Spleen (tissue), 11 donors: ENCODE data around the gene FUT8. TPM values are rescaled to one million over a fixed set of nuclear protein-coding genes. Genes with fewer than 3 reads are reported as not detected.
"Not testable (repeated sequence)": the region's sequence is repeated elsewhere in the genome, so short reads cannot be mapped to it uniquely, and the experiment has no call there.

Experiments used
- DNase-seq: peaks from one replicate; pipeline ENCODE4 v3.0.0-alpha.2; 2020
- H3K27ac ChIP-seq, 8 donors: fragments of 200-600 bp; sonication (generic) in 7 of 8; 1 replicate in 4 of 8; 2 replicates in 4 of 8; pipeline versions ENCODE4 v1.5.0 to v1.8.0; 2016 to 2021; ENCODE audit warnings: inconsistent platforms in 4 of 8, mild to moderate bottlenecking in 4 of 8, moderate library complexity in 1 of 8
- H3K27me3 ChIP-seq, 7 donors: fragments of 200-600 bp; sonication (generic) in 6 of 7; replicated peaks in 1 of 7; 1 replicate in 4 of 7; 2 replicates in 3 of 7; pipeline versions ENCODE4 v1.5.0 to v1.8.0; 2016 to 2021; ENCODE audit warnings: inconsistent platforms in 3 of 7, mild to moderate bottlenecking in 1 of 7
- H3K36me3 ChIP-seq, 6 donors: fragments of 200-600 bp; sonication (generic) in 5 of 6; 1 replicate in 4 of 6; 2 replicates in 2 of 6; pipeline versions ENCODE4 v1.5.0 to v1.8.0; 2016 to 2021; ENCODE audit warnings: inconsistent platforms in 2 of 6
- H3K4me1 ChIP-seq, 6 donors: fragments of 200-600 bp; sonication (generic) in 5 of 6; 1 replicate in 3 of 6; 2 replicates in 3 of 6; pipeline versions ENCODE4 v1.5.0 to v1.8.0; 2016 to 2021; ENCODE audit warnings: inconsistent platforms in 3 of 6
- H3K4me3 ChIP-seq, 8 donors: fragments of 200-600 bp; sonication (generic) in 7 of 8; 1 replicate in 4 of 8; 2 replicates in 4 of 8; pipeline versions ENCODE4 v1.5.0 to v1.8.0; 2016 to 2021; ENCODE audit warnings: inconsistent platforms in 4 of 8, mild to moderate bottlenecking in 4 of 8, moderate library complexity in 2 of 8
- H3K9me3 ChIP-seq, 8 donors: fragments of 200-600 bp; sonication (generic) in 7 of 8; 1 replicate in 4 of 8; 2 replicates in 4 of 8; pipeline versions ENCODE4 v1.5.0 to v1.8.0; 2016 to 2021; ENCODE audit warnings: inconsistent platforms in 4 of 8
- CTCF ChIP-seq, 11 experiments: fragments of 200-600 bp in 7 of 11; fragments of 450-650 bp in 4 of 11; sonication (generic) in 4 of 11; IDR thresholded peaks in 8 of 11; conservative IDR thresholded peaks in 3 of 11; 1 replicate in 7 of 11; 2 replicates in 4 of 11; pipeline versions ENCODE4 v1.4.0 to v1.8.0; 2016 to 2021; ENCODE audit warnings: antibody characterized with exemption in 11 of 11, inconsistent platforms in 4 of 11, mild to moderate bottlenecking in 1 of 11
- POLR2A ChIP-seq, 3 donors: fragments of 450-650 bp; IDR thresholded peaks; one replicate each; pipeline ENCODE4 v1.5.1; 2017; ENCODE audit warnings: antibody characterized with exemption in 3 of 3, mild to moderate bottlenecking in 1 of 3
- POLR2AphosphoS5 ChIP-seq, 3 donors: sonication (generic); formaldehyde crosslinking; IDR thresholded peaks; one replicate each; pipeline ENCODE4 v1.5.1; 2017; ENCODE audit warnings: antibody characterized with exemption in 3 of 3
- WGBS, 5 donors: extraction: QIAGEN DNeasy Blood & Tissue Kit in 3 of 5; methylation state at CpG; one replicate each; pipeline versions ENCODE4 v1.1.5 to v1.1.7; 2013 to 2018; 5-methylcytosine and 5-hydroxymethylcytosine counted together
- intact Hi-C: fragments of 100-400 bp; cut with DNase I; formaldehyde crosslinking; loops from one replicate; pipeline ENCODE4 v1.15.0; 2023; ENCODE audit warnings: low total_unique reads
- polyA plus RNA-seq, 3 donors: library from polyadenylated mRNA; stranded (reverse); fragments of 200-250 nt; gene quantifications; one replicate each; pipeline ENCODE4 v1.2.1, GENCODE V29; 2013
- total RNA-seq, 7 donors: library from RNA; depleted of rRNA in 3 of 7; stranded (reverse); fragments of >200 nt in 3 of 7; fragmentation: NEBNext Ultra II Directional in 4 of 7; extraction: Animal tissue kit (Norgen Biotek cat#: 25700) in 4 of 7; gene quantifications; one replicate each; pipeline versions ENCODE4 v1.1.0 to v1.2.1, GENCODE V29; 2016 to 2021
- donor health status: healthy with polysubstance abuse.
- donor health status: DM: no; HTN: no; CAD: no; lungs with moderate emphysema.
- donor health status: DM: no; HTN: no; CAD: no.
- donor health status: Bipolar disorder and iron deficiency.
- donor health status: healthy.
- donor health status: DM: no; HTN: no; CAD: no.
- donor health status: DM: yes; HTN: yes; CAD: no.

The FUT8 gene
- total and polyA plus RNA-seq, 10 donors, result 9.4 to 75.1 (median 53.0) TPM

- no peak for DNase-seq
- no peak overlapping the region for H3K27ac ChIP-seq
- 87 to 100% (median 100%) methylated on average over 1 of the region's 1 CpG for WGBS, 5 donors
Measured at GRCh38 chr14:65456247-65456646, 43.7 kb downstream of the FUT8 start.

GRCh38 chr14:65461730-65462129, 49.2 kb downstream of the FUT8 start:
- intact Hi-C loops, result no loop called here
- TF ChIP-seq CTCF (IDR thresholded peaks at IDR 0.05 in 8 of 11, conservative IDR thresholded peaks at IDR 0.05 in 3 of 11) (no peak), POLR2AphosphoS5 (IDR thresholded peaks at IDR 0.05) (no peak), POLR2A (IDR thresholded peaks at IDR 0.05) (no peak)

More at GRCh38 chr14:65456247-65456646, 43.7 kb downstream of the FUT8 start:
- H3K4me1 ChIP-seq, result peaks cover 0 to 8% (median 4%) of the 10 kb centered on the region in 6 donors
- TF ChIP-seq CTCF (IDR thresholded peaks at IDR 0.05 in 8 of 11, conservative IDR thresholded peaks at IDR 0.05 in 3 of 11), result no peak
- no peak for TF ChIP-seq POLR2A (IDR thresholded peaks at IDR 0.05)
- no peak for TF ChIP-seq POLR2AphosphoS5 (IDR thresholded peaks at IDR 0.05)
- intact Hi-C loops, result no loop called here
- H3K4me3 ChIP-seq, result no peak overlapping the region
- no peaks in the 10 kb centered on the region for H3K27me3 ChIP-seq
- peaks cover 0 to 54% (median 11%) of the 10 kb centered on the region in 6 donors for H3K36me3 ChIP-seq
- H3K9me3 ChIP-seq, result peaks cover 0 to 21% (median 10%) of the 10 kb centered on the region in 8 donors

GRCh38 chr14:65462411-65462810, 49.9 kb downstream of the FUT8 start:
- WGBS, 5 donors, result 46 to 63% (median 56%) methylated on average over 3 of the region's 3 CpGs
- Histone ChIP-seq H3K9me3 (peaks cover 0 to 5% (median 0%) of the 10 kb centered on the region in 8 donors), H3K27me3 (no peaks in the 10 kb centered on the region), H3K4me1 (peaks cover 0 to 26% (median 16%) of the 10 kb centered on the region in 6 donors), H3K36me3 (peaks cover 0 to 29% (median 4%) of the 10 kb centered on the region in 6 donors), H3K27ac (peak overlapping the region in 4 of 8 donors; percentile 32 to 66 (median 42)), H3K4me3 (no peak overlapping the region)
- no peak for TF ChIP-seq POLR2A (IDR thresholded peaks at IDR 0.05)
- no peak for TF ChIP-seq POLR2AphosphoS5 (IDR thresholded peaks at IDR 0.05)
- no peak for TF ChIP-seq CTCF (IDR thresholded peaks at IDR 0.05 in 8 of 11, conservative IDR thresholded peaks at IDR 0.05 in 3 of 11)
- intact Hi-C loops, result no loop called here
- DNase-seq, result no peak

More at GRCh38 chr14:65461730-65462129, 49.2 kb downstream of the FUT8 start:
- Histone ChIP-seq H3K9me3 (peaks cover 0 to 5% (median 0%) of the 10 kb centered on the region in 8 donors), H3K36me3 (peaks cover 0 to 35% (median 4%) of the 10 kb centered on the region in 6 donors), H3K27me3 (no peaks in the 10 kb centered on the region), H3K4me3 (no peak overlapping the region), H3K27ac (peak overlapping the region in 5 of 8 donors; percentile 10 to 66 (median 33)), H3K4me1 (peaks cover 0 to 26% (median 16%) of the 10 kb centered on the region in 6 donors)
- 32 to 48% (median 46%) methylated on average over 2 of the region's 2 CpGs for WGBS, 5 donors
- DNase-seq, result no peak

- TF ChIP-seq POLR2A (IDR thresholded peaks at IDR 0.05) (no peak), CTCF (IDR thresholded peaks at IDR 0.05 in 8 of 11, conservative IDR thresholded peaks at IDR 0.05 in 3 of 11) (no peak), POLR2AphosphoS5 (IDR thresholded peaks at IDR 0.05) (no peak)
- WGBS, 5 donors, result 91 to 100% (median 97%) methylated on average over 1 of the region's 1 CpG
- no peaks in the 10 kb centered on the region for H3K27me3 ChIP-seq
- no peaks in the 10 kb centered on the region for H3K9me3 ChIP-seq
- H3K36me3 ChIP-seq, result peaks cover 0 to 16% (median 0%) of the 10 kb centered on the region in 6 donors
- H3K4me3 ChIP-seq, result no peak overlapping the region
- no peak for DNase-seq
- intact Hi-C loops, result no loop called here
- H3K27ac ChIP-seq, result no peak overlapping the region
- H3K4me1 ChIP-seq, result peaks cover 8 to 45% (median 26%) of the 10 kb centered on the region in 6 donors
Measured at GRCh38 chr14:65465584-65465983, 53.1 kb downstream of the FUT8 start.

- H3K9me3 ChIP-seq, intact Hi-C loops, DNase-seq, H3K27me3 ChIP-seq, H3K27ac ChIP-seq, H3K4me3 ChIP-seq: not testable (repeated sequence)
- Histone ChIP-seq H3K4me1 (peaks cover 5 to 33% (median 18%) of the 10 kb centered on the region in 6 donors), H3K36me3 (peaks cover 0 to 16% (median 0%) of the 10 kb centered on the region in 6 donors)
- 92 to 96% (median 94%) methylated on average over 8 of the region's 8 CpGs for WGBS, 5 donors
Measured at GRCh38 chr14:65467926-65468325, 55.4 kb downstream of the FUT8 start.
